HG03280 (cell line): Measurements from ENCODE around the gene HTR6.

Source experiments
- ATAC-seq: cut with Tn5 transposase; IDR thresholded peaks from one replicate; pipeline ENCODE4 v1.9.1; 2021; ENCODE audit warnings: mild to moderate bottlenecking, moderate library complexity; ENCODE audit not compliant: unreplicated experiment

The HTR6 gene

GRCh38 chr1:19685994-19686393 lies 21.3 kb downstream of the HTR6 start:
- no peak for ATAC-seq

DNA sequence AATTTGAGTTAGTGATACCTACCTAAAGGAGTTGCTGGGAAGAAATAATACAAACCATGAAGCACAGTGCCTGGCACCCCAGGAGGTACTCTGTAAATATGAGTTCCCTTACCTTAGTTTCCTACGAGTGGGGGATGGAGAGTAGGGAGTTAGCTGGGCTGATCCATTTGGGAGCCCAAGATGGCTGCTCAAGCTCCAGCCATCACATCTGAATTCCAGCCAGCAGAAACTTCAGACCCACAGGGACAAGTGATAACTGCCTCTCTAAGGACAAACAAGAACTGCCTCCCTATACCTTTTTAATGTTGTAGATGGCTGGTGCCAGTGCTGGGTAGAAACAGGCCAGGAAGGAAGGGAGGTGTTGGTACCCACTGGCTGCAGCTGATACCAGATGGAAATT lies 22.7 kb downstream of the HTR6 start:
- no peak for ATAC-seq

DNA sequence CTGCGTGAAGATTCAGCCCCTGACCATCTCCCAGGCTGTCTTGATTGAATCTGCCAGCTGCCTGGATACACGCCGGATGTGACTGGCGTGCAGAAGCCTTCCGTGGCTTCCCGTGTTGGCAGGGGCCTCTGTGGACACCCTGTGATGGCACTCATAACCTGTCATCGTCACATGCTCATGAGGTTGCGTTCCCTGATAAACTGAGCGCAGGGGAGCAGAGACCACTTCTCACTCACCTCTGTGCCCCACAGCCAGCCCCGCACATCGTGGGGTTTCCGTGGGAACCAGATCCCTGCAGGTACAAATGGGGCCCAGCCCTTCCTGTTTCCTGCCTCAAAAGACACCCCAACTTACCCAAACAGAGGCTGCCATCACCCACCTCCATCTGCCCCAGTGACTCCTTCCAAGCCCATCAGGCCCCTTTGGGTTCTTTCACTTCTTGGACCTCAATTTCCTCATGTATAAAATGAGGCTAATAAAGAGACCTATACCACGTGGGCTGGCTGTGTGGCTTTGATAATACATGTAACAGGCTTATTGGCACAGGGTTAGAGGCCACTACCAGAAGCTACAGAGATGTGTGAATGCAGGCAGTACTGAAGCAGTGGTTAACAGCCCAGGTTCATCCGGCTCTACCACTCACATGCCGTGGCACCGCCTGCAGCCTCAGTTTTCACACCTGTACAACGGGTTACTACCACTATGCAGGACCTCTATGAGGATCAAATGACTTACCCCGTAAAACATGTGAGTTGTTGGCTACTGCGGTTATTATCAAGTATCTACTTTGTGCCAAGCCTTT lies 23.6 kb downstream of the HTR6 start:
- ATAC-seq, result no peak

DNA sequence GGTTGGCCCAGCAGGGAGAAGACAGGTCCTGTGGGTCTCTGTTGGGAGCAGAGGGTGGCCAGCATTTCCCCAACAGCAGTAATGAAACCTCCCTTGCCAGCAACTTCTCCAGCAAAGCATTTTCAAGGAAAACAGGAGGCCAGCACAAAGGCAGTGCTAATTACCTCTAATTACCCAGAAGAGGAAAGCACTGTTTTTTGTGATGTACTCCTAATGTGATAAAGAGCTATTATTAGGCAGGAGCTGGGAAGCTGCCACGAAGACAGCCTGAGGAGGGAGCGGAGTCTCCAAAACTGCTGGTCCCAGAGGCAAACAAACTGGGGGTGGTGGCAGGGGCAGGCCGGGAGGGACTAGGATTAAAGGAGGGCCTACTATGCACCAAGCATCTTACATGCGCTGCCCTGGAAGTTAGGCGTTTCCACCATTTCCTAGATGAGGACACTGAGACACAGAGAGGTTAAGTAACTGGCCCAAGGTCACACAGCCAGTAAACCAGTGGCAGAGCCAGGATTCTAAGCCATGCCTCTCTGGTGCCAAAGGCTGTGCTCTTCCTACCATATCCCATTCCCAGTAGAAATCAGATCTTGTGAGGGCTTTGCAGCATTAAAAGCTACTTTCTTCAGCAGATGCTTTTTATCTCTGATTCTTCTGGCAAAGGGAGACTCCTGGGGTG lies 24.5 kb downstream of the HTR6 start:
- no peak for ATAC-seq

GRCh38 chr1:19689856-19690255 lies 25.2 kb downstream of the HTR6 start:
- ATAC-seq, result no peak

DNA sequence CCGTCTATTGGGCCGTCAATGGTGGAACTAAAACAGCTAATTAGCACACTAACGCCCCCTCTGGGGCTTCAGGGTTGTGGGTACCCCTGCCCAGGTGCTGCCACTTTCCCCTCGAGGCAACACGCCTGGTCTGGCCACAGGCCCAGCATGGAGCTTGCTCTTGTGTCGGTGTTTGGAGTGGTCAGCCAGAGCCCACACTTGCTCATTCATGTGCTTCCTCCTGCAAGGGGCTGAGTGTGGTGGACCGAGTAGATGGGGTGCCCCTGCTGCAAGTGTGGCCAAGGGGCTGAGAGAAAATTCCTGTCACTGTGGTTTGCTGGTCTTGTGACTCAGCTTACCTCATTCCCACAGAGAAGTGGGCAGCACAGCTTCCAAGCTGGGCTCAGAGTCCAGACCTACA lies 25.7 kb downstream of the HTR6 start:
- no peak for ATAC-seq

- no peak for ATAC-seq
Measured at GRCh38 chr1:19694298-19694697, 29.6 kb downstream of the HTR6 start.

- no peak for ATAC-seq
Measured at GRCh38 chr1:19695772-19696171, 31.1 kb downstream of the HTR6 start.

DNA sequence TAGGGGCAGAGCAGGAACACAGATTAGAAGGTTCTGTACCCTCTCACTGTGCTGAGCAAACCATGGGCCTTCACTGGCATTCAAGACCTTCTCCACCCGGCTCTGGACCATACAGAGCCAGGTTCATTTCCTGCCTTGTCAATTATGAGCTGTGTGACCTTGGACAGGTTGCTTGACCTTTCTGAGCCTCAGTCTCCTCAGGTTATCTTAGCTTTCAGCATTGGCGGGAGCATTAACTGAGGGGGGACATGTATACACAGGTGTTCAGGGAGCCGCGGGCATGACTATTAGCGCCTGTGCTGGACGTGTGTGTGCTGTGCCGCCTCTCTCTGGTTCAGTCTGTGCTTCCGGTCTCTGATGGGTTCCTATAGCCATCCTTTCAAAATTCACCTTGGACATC lies 32.1 kb downstream of the HTR6 start:
- ATAC-seq, result no peak

- ATAC-seq, result no peak
Measured at GRCh38 chr1:19698181-19698580, 33.5 kb downstream of the HTR6 start.

DNA sequence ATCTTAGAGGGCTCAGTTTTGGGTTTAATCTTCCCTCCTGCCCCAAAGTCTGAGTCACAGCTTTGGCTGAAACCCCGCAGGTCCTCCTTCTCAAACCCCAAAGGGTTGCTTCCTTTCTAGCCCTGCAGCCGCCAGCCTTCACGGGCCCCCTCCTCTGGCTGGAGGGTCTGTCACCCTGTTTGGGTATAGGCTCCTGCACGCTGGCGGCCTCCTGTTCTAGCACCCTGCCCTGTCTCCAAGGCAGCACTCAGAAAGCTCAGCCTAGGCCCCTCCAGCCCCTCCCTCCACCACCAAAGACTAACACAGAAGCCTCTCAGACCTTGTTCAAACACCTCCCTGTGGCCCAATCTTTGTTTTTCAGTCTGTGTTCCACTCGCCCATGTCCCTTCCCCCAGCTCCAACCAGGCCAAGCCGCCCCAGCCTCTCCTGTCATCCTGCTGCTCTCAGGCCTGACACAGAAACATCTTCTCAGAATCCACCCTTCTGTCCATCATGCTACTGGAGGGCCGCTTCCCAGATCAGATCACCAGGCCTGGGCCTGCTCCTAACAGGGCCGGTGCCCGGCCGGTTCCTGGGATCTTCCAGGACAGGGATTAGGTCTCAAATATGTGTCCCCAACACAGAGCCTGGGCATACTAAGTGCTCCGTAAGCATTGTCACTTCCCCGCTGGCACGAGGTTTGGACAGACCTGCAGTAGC lies 35.6 kb downstream of the HTR6 start:
- no peak for ATAC-seq

DNA sequence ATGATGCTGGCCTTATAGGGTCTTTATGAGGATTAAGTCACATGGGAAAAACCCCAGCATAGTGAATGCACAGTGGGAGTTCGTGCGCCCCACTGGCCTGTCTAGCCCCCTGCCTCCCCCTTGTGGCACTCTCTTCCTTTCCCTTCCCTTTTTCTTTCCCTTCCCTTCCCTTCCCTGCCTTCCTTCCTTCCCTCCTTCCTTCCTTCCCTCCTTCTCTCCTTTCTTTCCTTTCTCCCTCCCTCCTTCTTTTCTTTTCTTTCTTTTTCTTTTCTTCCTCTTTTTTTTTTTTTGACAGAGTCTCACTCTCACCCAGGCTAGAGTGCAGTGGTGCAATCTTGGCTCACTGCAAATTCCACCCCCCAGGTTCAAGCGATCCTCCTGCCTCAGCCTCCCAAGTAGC lies 38.6 kb downstream of the HTR6 start:
- no peak for ATAC-seq

GRCh38 chr1:19704247-19705113 lies 39.8 kb downstream of the HTR6 start:
- no peak for ATAC-seq

GRCh38 chr1:19705464-19705863 lies 40.8 kb downstream of the HTR6 start:
- ATAC-seq, result no peak

DNA sequence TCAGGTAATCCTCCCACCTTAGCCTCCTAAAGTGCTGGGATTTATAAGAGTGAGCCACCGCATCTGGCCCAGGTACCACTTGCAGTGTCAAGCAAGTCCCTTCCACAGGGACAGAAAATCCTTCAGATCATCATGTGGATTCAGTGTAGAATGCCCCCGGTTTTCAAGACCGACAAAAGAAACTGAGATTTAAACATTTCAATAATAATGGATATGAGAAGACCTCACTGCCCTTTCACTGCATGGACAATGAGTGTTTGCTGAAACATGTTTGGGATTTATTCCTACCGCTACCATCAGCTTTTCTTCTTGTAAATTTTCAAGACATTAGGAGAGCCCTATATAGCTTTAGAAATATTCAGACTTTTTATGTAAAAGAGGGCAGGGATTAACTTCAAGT lies 41.5 kb downstream of the HTR6 start:
- no peak for ATAC-seq

DNA sequence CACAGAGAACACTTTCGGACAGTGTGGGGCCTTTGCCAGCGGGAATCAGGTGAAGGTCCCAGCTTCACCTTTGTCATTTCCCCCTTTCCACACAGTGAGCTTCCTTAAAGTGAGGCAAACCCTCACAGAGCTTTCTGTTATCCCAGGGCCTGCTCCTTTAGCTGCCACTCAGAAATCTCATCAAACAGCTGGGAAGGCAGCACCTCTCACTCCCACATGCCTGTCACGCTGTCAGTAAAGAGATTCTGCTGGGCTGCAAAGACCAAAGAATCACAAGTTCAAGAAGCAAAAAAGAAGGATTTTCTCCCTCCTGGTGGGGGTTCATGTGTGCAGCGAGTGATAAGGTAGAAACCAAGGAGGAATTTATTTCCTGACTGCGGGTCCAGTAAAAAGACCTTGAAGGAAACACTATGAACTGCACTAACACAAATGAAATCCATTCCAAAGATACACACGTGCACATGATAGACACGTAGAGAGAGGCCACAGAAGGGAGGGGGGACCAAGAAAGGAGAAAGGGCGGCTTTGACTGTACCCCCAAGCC lies 44.0 kb downstream of the HTR6 start:
- no peak for ATAC-seq

- no peak for ATAC-seq
Measured at GRCh38 chr1:19709260-19709793, 44.7 kb downstream of the HTR6 start.

DNA sequence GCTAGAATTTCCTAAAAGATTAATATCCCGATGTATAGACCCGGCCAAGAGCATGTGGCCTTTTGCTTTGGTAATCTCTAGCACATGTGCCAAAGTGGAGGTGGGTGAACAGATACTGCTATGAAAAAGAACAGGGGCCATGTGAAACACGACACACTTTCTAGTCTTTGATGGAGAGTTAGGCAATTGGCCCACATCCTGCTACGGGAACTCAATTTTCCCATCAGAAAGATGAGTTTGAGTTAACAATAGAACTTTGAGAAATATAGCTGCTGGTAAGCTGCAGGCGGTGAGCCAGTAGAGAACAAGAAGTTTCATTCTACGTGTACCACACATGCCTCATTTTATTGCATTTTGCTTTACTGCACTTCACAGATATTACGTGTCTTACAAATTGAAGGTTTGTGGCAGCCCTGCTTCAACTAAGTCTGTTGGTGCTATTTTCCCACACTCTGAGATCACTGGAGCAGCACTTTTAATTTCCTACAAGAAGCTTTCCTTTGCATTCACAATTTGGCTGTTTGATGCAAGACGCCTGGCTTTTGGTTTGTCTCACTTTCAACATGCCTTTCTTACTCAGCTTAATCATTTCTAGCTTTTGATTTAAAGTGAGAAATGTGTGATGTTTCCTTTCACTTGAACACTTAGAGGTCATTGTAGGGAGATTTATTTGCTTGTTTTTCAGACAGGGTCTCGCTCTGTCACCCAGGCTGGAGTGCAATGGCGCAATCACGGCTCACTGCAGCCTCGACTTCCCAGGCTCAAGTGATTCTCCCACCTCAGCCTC lies 46.3 kb downstream of the HTR6 start:
- ATAC-seq, result peak; percentile 65

DNA sequence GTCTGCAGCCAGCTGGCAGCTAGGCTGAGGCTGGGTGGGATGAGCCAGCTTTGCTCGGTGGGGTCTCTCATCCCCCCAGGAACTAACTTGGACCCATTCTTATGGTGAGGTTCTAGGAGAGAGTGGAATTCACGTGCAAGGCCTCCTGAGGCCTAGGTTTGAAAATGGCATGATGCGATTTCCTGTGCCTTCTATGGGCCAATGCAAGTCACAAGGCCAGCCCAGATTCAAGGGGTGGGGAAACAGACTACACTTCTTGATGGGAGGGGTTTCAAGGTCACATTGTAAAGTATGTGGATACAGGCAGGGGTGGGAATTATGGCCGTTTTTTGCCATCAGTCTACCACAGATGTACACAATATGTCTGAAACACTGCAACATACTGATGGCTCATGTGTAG lies 48.3 kb downstream of the HTR6 start:
- ATAC-seq, result no peak
